ENCODE results near the gene SLC8A2. TPM values are rescaled to one million over a fixed set of nuclear protein-coding genes. Genes with fewer than 3 reads are reported as not detected.

Gene SLC8A2
- total and polyA plus RNA-seq, 2 donors (not counting 1 experiment from before 2014, with no cell fraction given), result 0.07 TPM; not detected in 1

GRCh38 chr19:47405854-47406417 lies 65.8 kb downstream of the SLC8A2 start:
- Histone ChIP-seq H3K27me3 (replicated peaks in 1 of 4; ENCODE audit: control extremely low read depth in 1 of 4, control insufficient read depth in 3 of 4, insufficient read depth in 4 of 4, low read length in 3 of 4) (peaks cover 0 to 31% (median 10%) of the 10 kb centered on the region in 4 experiments), H3K9me3 (ENCODE audit: control extremely low read depth in 1 of 3, control insufficient read depth in 2 of 3, insufficient read depth in 1 of 3, low read length in 2 of 3) (peaks cover 0 to 16% (median 0%) of the 10 kb centered on the region in 3 donors), H3K9ac (ENCODE audit: low read length) (no peak overlapping the region), H2AFZ (ENCODE audit: insufficient read depth, low read depth, low read length, poor library complexity, severe bottlenecking) (no peak overlapping the region), H3K4me1 (ENCODE audit: control insufficient read depth in 2 of 2, insufficient read depth in 2 of 2, low read length in 2 of 2) (no peaks in the 10 kb centered on the region), H3K27ac (ENCODE audit: low read length in 2 of 2) (no peak overlapping the region), H3K79me2 (ENCODE audit: control insufficient read depth, insufficient read depth, low read length) (no peaks in the 10 kb centered on the region), H3K4me3 (ENCODE audit: control extremely low read depth in 1 of 5, extremely low read depth in 1 of 5, insufficient read depth in 1 of 5, low read depth in 2 of 5, low read length in 4 of 5) (no peak overlapping the region), H3K4me2 (replicated peaks; ENCODE audit: low read depth, low read length, poor library complexity, severe bottlenecking) (no peak overlapping the region), H4K20me1 (ENCODE audit: control insufficient read depth, insufficient read depth, low read length, poor library complexity, severe bottlenecking) (no peaks in the 10 kb centered on the region), H3K36me3 (replicated peaks in 1 of 2; ENCODE audit: control extremely low read depth in 1 of 2, control insufficient read depth in 1 of 2, extremely low read depth in 1 of 2, insufficient read depth in 2 of 2, low read length in 1 of 2) (no peaks in the 10 kb centered on the region)
- ATAC-seq (ENCODE audit: low read depth), result no peak
- intact Hi-C loops (cut with micrococcal nuclease), result no loop called here
- Mint-ChIP-seq H3K27me3 (peaks cover 53% of the 10 kb centered on the region), H3K4me3 (no peak overlapping the region), H3K4me1 (no peaks in the 10 kb centered on the region), H3K27ac (no peak overlapping the region), H3K9me3 (ENCODE audit: insufficient read depth) (no peaks in the 10 kb centered on the region)
- TF ChIP-seq EZH2 (IDR thresholded peaks at IDR 0.05; ENCODE audit: borderline replicate concordance, insufficient read depth, low read depth, low read length, poor library complexity, severe bottlenecking) (no peak), CTCF (IDR thresholded peaks at IDR 0.05) (no peak)
- WGBS (ENCODE audit: insufficient coverage), result 92% methylated on average over 3 of the region's 5 CpGs
- ChIA-PET CTCF (no interaction called here), POLR2A (interaction anchor here (0.6 kb wide), 1 partner anchor 298 kb away, joined by 3 read pairs; no protein-coding TSS in a partner anchor)
- DNase-seq, result no peak

GRCh38 chr19:47405197-47405550 lies 66.5 kb downstream of the SLC8A2 start:
- Histone ChIP-seq H4K20me1 (ENCODE audit: control insufficient read depth, insufficient read depth, low read length, poor library complexity, severe bottlenecking) (no peaks in the 10 kb centered on the region), H3K4me1 (ENCODE audit: control insufficient read depth in 2 of 2, insufficient read depth in 2 of 2, low read length in 2 of 2) (no peaks in the 10 kb centered on the region), H3K27ac (ENCODE audit: low read length in 2 of 2) (no peak overlapping the region), H3K36me3 (replicated peaks in 1 of 2; ENCODE audit: control extremely low read depth in 1 of 2, control insufficient read depth in 1 of 2, extremely low read depth in 1 of 2, insufficient read depth in 2 of 2, low read length in 1 of 2) (no peaks in the 10 kb centered on the region), H2AFZ (ENCODE audit: insufficient read depth, low read depth, low read length, poor library complexity, severe bottlenecking) (no peak overlapping the region), H3K9ac (ENCODE audit: low read length) (no peak overlapping the region), H3K9me3 (ENCODE audit: control extremely low read depth in 1 of 3, control insufficient read depth in 2 of 3, insufficient read depth in 1 of 3, low read length in 2 of 3) (peaks cover 0 to 16% (median 0%) of the 10 kb centered on the region in 3 donors), H3K79me2 (ENCODE audit: control insufficient read depth, insufficient read depth, low read length) (no peaks in the 10 kb centered on the region), H3K4me3 (ENCODE audit: control extremely low read depth in 1 of 5, extremely low read depth in 1 of 5, insufficient read depth in 1 of 5, low read depth in 2 of 5, low read length in 4 of 5) (no peak overlapping the region), H3K4me2 (replicated peaks; ENCODE audit: low read depth, low read length, poor library complexity, severe bottlenecking) (no peak overlapping the region), H3K27me3 (replicated peaks in 1 of 4; ENCODE audit: control extremely low read depth in 1 of 4, control insufficient read depth in 3 of 4, insufficient read depth in 4 of 4, low read length in 3 of 4) (peaks cover 0 to 31% (median 10%) of the 10 kb centered on the region in 4 experiments)
- POLR2A ChIA-PET, result interaction anchor here (0.7 kb wide), 1 partner anchor 21 kb away, joined by 4 read pairs; no protein-coding TSS in a partner anchor
- Mint-ChIP-seq H3K27ac (no peak overlapping the region), H3K4me1 (no peaks in the 10 kb centered on the region), H3K9me3 (ENCODE audit: insufficient read depth) (no peaks in the 10 kb centered on the region), H3K27me3 (peaks cover 53% of the 10 kb centered on the region), H3K4me3 (no peak overlapping the region)
- TF ChIP-seq EZH2 (IDR thresholded peaks at IDR 0.05; ENCODE audit: borderline replicate concordance, insufficient read depth, low read depth, low read length, poor library complexity, severe bottlenecking), result no peak
- intact Hi-C loops (cut with micrococcal nuclease), result no loop called here
- CTCF ChIA-PET, result no interaction called here
- WGBS (ENCODE audit: insufficient coverage), result 70% methylated on average over 2 of the region's 4 CpGs
- DNase-seq (no peak), ATAC-seq (ENCODE audit: low read depth) (no peak)
